Peyer's patch (tissue), 4 donors: ENCODE measurements around the gene LRRC61.

Source experiments
- POLR2A ChIP-seq, 2 donors: fragments of 450-650 bp; IDR thresholded peaks; one replicate each; pipeline ENCODE4 v1.5.1; 2017; ENCODE audit warnings: antibody characterized with exemption in 2 of 2, mild to moderate bottlenecking in 2 of 2, moderate library complexity in 2 of 2
- TF ChIP-seq, protein P1 (sequence below), 6 experiments: fragments of 450-650 bp in 4 of 6; fragments of 200-600 bp in 2 of 6; sonication (generic) in 1 of 6; IDR thresholded peaks; one replicate each; pipeline ENCODE4 v1.5.1; 2017 to 2019; ENCODE audit warnings: antibody characterized with exemption in 6 of 6, mild to moderate bottlenecking in 3 of 6, moderate library complexity in 1 of 6

- TF ChIP-seq, protein P1, sequence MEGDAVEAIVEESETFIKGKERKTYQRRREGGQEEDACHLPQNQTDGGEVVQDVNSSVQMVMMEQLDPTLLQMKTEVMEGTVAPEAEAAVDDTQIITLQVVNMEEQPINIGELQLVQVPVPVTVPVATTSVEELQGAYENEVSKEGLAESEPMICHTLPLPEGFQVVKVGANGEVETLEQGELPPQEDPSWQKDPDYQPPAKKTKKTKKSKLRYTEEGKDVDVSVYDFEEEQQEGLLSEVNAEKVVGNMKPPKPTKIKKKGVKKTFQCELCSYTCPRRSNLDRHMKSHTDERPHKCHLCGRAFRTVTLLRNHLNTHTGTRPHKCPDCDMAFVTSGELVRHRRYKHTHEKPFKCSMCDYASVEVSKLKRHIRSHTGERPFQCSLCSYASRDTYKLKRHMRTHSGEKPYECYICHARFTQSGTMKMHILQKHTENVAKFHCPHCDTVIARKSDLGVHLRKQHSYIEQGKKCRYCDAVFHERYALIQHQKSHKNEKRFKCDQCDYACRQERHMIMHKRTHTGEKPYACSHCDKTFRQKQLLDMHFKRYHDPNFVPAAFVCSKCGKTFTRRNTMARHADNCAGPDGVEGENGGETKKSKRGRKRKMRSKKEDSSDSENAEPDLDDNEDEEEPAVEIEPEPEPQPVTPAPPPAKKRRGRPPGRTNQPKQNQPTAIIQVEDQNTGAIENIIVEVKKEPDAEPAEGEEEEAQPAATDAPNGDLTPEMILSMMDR (IDR thresholded peaks at IDR 0.05): no peak
- no peak for TF ChIP-seq POLR2A (IDR thresholded peaks at IDR 0.05)
Observed at GRCh38 chr7:150379441-150380379, 56.6 kb downstream of the LRRC61 start.
